Progenitor cell of endocrine pancreas (in vitro differentiated cells): ENCODE data around the gene ZNF107. TPM values are rescaled to one million over a fixed set of nuclear protein-coding genes. Genes with fewer than 3 reads are reported as not detected.
"Not testable (repeated sequence)": the region's sequence is repeated elsewhere in the genome, so short reads cannot be mapped to it uniquely, and the experiment has no call there.

ENCODE experiments used
- DNase-seq: peaks from one replicate; pipeline ENCODE4 v3.0.0; 2021; ENCODE audit warnings: low spot score; ENCODE audit not compliant: unreplicated experiment
- H3K27ac Mint-ChIP-seq: 2 replicates; pipeline ENCODE4 v1.8.0; 2021; ENCODE audit warnings: mild to moderate bottlenecking, moderate library complexity, mixed read lengths
- H3K27me3 Mint-ChIP-seq: 2 replicates; pipeline ENCODE4 v1.8.0; 2021; ENCODE audit warnings: mixed read lengths
- H3K36me3 Mint-ChIP-seq: 2 replicates; pipeline ENCODE4 v1.8.0; 2022; ENCODE audit warnings: mixed read lengths; ENCODE audit not compliant: insufficient read depth
- H3K4me1 Mint-ChIP-seq: 2 replicates; pipeline ENCODE4 v1.8.0; 2021; ENCODE audit warnings: low read depth, mixed read lengths
- H3K4me3 Mint-ChIP-seq: 2 replicates; pipeline ENCODE4 v1.8.0; 2021; ENCODE audit warnings: low read depth, mild to moderate bottlenecking, moderate library complexity, mixed read lengths
- H3K9me3 Mint-ChIP-seq: 2 replicates; pipeline ENCODE4 v1.8.0; 2021; ENCODE audit warnings: low read depth, mixed read lengths
- total RNA-seq: library from RNA; stranded (reverse); gene quantifications from 2 replicates; pipeline ENCODE4 v1.2.1, GENCODE V29; 2021
- TF ChIP-seq, protein P1 (sequence below): fragments of 200-600 bp; sonication (generic); IDR thresholded peaks from one replicate; pipeline ENCODE4 v1.5.0; 2021; ENCODE audit warnings: antibody characterized with exemption, mild to moderate bottlenecking; ENCODE audit not compliant: unreplicated experiment

ZNF107 gene
- total RNA-seq, 1 donor from 2014 or later = 16.5 TPM

DNA sequence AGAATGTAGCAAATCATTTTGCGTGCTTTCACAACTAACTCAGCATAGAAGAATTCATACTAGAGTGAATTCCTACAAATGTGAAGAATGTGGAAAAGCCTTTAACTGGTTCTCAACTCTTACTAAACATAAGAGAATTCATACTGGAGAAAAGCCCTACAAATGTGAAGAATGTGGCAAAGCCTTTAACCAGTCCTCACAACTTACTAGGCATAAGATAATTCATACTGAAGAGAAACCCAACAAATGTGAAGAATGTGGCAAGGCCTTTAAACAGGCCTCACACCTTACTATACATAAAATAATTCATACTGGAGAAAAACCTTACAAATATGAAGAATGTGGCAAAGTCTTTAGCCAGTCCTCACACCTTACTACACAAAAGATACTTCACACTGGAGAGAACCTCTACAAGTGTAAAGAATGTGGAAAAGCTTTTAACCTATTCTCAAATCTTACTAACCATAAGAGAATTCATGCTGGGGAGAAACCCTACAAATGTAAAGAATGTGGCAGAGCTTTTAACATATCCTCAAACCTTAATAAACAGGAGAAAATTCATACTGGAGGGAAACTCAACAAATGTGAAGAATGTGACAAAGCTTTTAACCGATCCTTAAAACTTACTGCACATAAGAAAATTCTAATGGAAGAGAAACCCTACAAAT is 40.8 kb downstream of the ZNF107 start:
- Mint-ChIP-seq H3K27me3 (no peaks in the 10 kb centered on the region), H3K27ac (peak overlapping the region; percentile 49), H3K9me3 (peaks cover 42% of the 10 kb centered on the region), H3K4me1 (no peaks in the 10 kb centered on the region), H3K4me3 (no peak overlapping the region), H3K36me3 (peaks cover 51% of the 10 kb centered on the region)
- TF ChIP-seq, protein P1, sequence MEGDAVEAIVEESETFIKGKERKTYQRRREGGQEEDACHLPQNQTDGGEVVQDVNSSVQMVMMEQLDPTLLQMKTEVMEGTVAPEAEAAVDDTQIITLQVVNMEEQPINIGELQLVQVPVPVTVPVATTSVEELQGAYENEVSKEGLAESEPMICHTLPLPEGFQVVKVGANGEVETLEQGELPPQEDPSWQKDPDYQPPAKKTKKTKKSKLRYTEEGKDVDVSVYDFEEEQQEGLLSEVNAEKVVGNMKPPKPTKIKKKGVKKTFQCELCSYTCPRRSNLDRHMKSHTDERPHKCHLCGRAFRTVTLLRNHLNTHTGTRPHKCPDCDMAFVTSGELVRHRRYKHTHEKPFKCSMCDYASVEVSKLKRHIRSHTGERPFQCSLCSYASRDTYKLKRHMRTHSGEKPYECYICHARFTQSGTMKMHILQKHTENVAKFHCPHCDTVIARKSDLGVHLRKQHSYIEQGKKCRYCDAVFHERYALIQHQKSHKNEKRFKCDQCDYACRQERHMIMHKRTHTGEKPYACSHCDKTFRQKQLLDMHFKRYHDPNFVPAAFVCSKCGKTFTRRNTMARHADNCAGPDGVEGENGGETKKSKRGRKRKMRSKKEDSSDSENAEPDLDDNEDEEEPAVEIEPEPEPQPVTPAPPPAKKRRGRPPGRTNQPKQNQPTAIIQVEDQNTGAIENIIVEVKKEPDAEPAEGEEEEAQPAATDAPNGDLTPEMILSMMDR = no peak
- no peak for DNase-seq

DNA sequence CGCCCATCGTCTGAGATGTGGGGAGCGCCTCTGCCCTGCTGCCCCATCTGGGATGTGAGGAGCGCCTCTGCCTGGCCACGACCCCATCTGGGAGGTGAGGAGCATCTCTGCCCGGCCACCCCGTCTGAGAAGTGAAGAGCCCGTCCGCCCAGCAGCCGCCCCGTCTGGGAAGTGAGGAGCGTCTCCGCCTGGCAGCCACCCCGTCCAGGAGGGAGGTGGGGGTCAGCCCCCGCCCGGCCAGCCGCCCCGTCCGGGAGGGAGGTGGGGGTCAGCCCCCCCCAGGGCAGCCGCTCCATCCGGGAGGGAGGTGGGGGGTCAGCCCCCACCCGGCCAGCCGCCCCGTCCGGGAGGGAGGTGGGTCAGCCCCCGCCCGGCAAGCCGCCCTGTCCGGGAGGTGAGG is 52.0 kb downstream of the ZNF107 start:
- H3K36me3 Mint-ChIP-seq, H3K4me3 Mint-ChIP-seq, DNase-seq, H3K27ac Mint-ChIP-seq, H3K27me3 Mint-ChIP-seq, H3K4me1 Mint-ChIP-seq: not testable (repeated sequence)
- H3K9me3 Mint-ChIP-seq = peaks cover 13% of the 10 kb centered on the region

DNA sequence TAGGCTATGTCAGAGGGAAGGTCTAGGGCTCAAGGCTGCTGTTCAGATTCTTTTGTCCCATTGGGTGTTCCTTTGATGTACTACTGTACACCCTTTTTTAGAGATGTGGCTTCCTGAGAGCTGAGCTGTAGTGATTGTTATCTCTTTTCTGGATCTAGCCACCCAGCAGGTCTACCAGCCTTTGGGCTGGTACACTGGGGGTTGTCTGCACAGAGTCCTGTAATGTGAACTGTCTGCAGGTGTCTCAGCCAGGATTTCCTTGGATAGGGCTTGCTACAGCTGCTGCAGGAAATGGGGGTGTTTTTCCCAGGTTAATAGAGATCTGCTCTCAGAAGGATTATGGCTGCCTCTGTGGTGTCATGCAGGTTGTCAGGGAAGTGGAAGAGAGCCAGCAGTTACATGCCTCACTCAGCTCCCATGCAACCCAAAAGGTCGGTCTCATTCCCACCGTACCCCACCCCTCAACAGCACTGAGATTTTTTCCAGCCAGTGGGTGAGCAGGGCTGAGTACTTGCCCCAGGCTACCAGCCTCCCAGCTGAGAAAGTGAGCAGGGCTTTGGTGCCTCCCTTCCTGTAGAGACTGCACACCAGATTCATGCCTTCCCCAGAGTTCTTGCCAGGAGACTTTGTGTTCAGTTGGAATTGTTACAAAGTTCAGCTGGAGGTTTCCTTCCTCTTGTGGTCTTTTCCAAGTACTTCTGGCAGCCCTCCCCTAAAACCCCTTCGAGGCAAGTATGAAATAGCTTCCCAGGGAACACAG is 63.3 kb downstream of the ZNF107 start:
- Mint-ChIP-seq H3K4me3 (no peak overlapping the region), H3K27me3 (no peaks in the 10 kb centered on the region), H3K4me1 (no peaks in the 10 kb centered on the region), H3K9me3 (peaks cover 47% of the 10 kb centered on the region), H3K27ac (no peak overlapping the region), H3K36me3 (peaks cover 6% of the 10 kb centered on the region)
- no peak for DNase-seq
- TF ChIP-seq, protein P1 = no peak

DNA sequence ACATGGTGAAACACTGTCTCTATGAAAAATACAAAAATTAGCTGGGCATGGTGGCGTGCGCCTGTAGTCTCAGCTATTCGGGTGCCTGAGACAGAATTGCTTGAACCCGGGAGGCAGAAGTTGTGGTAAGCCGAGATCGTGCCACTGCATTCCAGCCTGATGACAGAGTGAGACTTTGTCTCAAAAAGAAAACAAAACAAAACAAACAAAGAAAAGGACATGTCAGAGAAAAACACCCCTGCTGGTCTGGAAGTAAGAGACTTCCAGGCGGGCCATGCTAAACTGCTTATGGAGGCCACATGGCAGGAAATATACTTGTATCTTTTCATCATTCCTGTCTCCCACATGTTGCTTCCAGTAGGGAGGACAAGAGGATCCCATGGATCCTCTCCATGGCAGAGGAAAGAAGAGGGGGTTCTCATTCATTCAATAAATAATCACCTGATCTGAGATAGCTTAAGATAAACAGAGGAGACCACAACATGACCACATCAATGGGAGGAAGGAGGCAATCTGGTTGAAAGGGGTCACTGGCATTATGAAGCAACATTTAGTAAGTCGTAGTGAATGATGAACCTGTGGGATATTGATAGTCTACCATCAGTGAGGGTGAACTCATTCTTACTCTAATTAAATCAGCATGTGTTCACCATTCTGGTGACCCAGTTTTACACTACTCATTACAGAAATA is 67.8 kb downstream of the ZNF107 start:
- Mint-ChIP-seq H3K36me3 (peaks cover 2% of the 10 kb centered on the region), H3K4me3 (no peak overlapping the region), H3K4me1 (no peaks in the 10 kb centered on the region), H3K27ac (no peak overlapping the region), H3K9me3 (peaks cover 26% of the 10 kb centered on the region), H3K27me3 (no peaks in the 10 kb centered on the region)
- no peak for DNase-seq
- TF ChIP-seq, protein P1 = no peak

DNA sequence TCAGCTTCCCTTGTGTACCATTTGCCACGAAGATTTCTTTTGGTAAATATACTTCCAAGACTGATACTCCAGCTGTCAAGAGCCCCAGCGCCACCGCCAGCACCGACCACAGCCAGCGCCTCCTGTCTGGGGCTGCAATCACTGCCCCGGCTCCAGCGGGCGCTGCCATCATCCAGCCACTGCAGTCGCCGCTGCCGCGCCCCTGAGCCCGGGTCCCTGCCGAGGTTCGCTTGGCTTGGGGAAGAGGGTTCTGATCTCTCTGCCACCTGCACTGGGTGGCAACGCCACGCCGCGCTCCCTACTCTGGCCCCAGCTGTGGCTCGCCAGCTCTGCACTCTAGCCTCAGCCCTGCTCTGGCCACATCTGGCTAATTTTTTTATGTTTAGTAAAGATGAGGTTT is 70.6 kb downstream of the ZNF107 start:
- Mint-ChIP-seq H3K27me3 (no peaks in the 10 kb centered on the region), H3K9me3 (peaks cover 23% of the 10 kb centered on the region)
- DNase-seq = no peak

DNA sequence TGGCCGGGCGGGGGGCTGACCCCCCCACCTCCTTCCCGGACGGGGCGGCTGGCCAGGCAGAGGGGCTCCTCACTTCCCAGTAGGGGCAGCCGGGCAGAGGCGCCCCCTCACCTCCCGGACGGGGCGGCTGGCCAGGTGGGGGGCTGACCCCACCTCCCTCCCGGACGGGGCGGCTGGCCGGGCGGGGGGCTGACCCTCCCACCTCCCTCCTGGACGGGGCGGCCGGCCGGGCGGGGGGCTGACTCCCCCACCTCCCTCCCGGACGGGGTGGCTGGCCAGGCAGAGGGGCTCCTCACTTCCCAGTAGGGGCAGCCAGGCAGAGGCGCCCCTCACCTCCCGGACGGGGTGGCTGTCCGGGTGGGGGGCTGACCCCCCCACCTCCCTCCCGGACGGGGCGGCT is 72.5 kb downstream of the ZNF107 start:
- not testable (repeated sequence) for H3K4me3 Mint-ChIP-seq, H3K27me3 Mint-ChIP-seq, H3K36me3 Mint-ChIP-seq, H3K27ac Mint-ChIP-seq, DNase-seq, H3K4me1 Mint-ChIP-seq
- peaks cover 29% of the 10 kb centered on the region for H3K9me3 Mint-ChIP-seq

More for the DNA sequence above, 70.6 kb downstream of the ZNF107 start:
- no peak overlapping the region for H3K27ac Mint-ChIP-seq
- H3K4me1 Mint-ChIP-seq = no peaks in the 10 kb centered on the region
- no peak overlapping the region for H3K4me3 Mint-ChIP-seq
- peaks cover 2% of the 10 kb centered on the region for H3K36me3 Mint-ChIP-seq
- TF ChIP-seq, protein P1 = no peak

DNA sequence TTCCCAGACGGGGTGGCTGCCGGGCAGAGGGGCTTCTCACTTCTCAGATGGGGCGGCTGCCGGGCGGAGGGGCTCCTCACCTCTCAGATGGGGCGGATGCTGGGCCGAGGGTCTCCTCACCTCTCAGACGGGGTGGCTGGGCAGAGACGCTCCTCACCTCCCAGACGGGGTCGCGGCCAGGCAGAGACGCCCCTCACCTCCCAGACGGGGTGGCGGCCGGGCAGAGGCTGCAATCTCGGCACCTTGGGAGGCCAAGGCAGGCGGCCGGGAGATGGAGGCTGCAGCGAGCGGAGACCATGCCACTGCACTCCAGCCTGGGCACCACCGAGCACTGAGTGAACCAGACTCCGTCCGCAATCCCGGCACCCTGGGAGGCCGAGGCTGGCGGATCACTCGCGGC is 73.0 kb downstream of the ZNF107 start:
- peaks cover 26% of the 10 kb centered on the region for H3K9me3 Mint-ChIP-seq
- H3K27ac Mint-ChIP-seq, H3K4me1 Mint-ChIP-seq, H3K27me3 Mint-ChIP-seq, H3K36me3 Mint-ChIP-seq, H3K4me3 Mint-ChIP-seq, DNase-seq: not testable (repeated sequence)
